Measurements from ENCODE around the gene TRIM33. TPM values are rescaled to one million over a fixed set of nuclear protein-coding genes. Genes with fewer than 3 reads are reported as not detected.
"Not testable (repeated sequence)": the region's sequence is repeated elsewhere in the genome, so short reads cannot be mapped to it uniquely, and the experiment has no call there.

TRIM33 gene
- total RNA-seq, 1 donor from 2014 or later = 39.0 TPM

GRCh38 chr1:114363230-114363629 lies 147.8 kb downstream of the TRIM33 start:
- intact Hi-C loops (cut with micrococcal nuclease) = not testable (repeated sequence)

- intact Hi-C loops (cut with micrococcal nuclease) = no loop called here
Measured at GRCh38 chr1:114359791-114360190, 151.2 kb downstream of the TRIM33 start.

- intact Hi-C loops (cut with micrococcal nuclease) = no loop called here
Measured at GRCh38 chr1:114355240-114355639, 155.8 kb downstream of the TRIM33 start.

- intact Hi-C loops (cut with micrococcal nuclease) = no loop called here
Measured at GRCh38 chr1:114353262-114353661, 157.7 kb downstream of the TRIM33 start.

- intact Hi-C loops (cut with micrococcal nuclease) = no loop called here
Measured at GRCh38 chr1:114352797-114353196, 158.2 kb downstream of the TRIM33 start.

GRCh38 chr1:114350731-114351445 lies 160.1 kb downstream of the TRIM33 start:
- intact Hi-C loops (cut with micrococcal nuclease) = no loop called here

- intact Hi-C loops (cut with micrococcal nuclease) = loop anchor here (5.0 kb wide), 2 partner anchors 57 to 627 kb away; no protein-coding TSS in a partner anchor
Measured at GRCh38 chr1:114349891-114350605, 161.0 kb downstream of the TRIM33 start.

GRCh38 chr1:114347431-114348209 lies 163.4 kb downstream of the TRIM33 start:
- intact Hi-C loops (cut with micrococcal nuclease) = loop anchor here (2.0 to 5.0 kb wide), 5 partner anchors 60 to 1633 kb away; partner anchors contain the start of gene PPM1J

- intact Hi-C loops (cut with micrococcal nuclease) = loop anchor here (1.0 to 5.0 kb wide), 16 partner anchors 61 to 1632 kb away; partner anchors contain the start of genes BCAS2, CSDE1, DENND2C and NRAS
Measured at GRCh38 chr1:114346480-114347029, 164.4 kb downstream of the TRIM33 start.

GRCh38 chr1:114345930-114346479 lies 165.0 kb downstream of the TRIM33 start:
- intact Hi-C loops (cut with micrococcal nuclease) = loop anchor here (1.0 to 5.0 kb wide), 16 partner anchors 61 to 1631 kb away; partner anchors contain the start of genes BCAS2, CSDE1, DENND2C and NRAS

GRCh38 chr1:114344656-114345055 lies 166.3 kb downstream of the TRIM33 start:
- intact Hi-C loops (cut with micrococcal nuclease) = loop anchor here (5.0 kb wide), 2 partner anchors 63 to 633 kb away; no protein-coding TSS in a partner anchor

Other genes with a start within 250 kb of the TRIM33 start
- 51.9 and 54.3 TPM in 2 replicates for gene BCAS2, start 70.4 kb upstream of the TRIM33 start, total RNA-seq
- 0.15 and 0.37 TPM in 2 replicates for gene DENND2C, start 158.8 kb upstream of the TRIM33 start, total RNA-seq
- not detected in 2 replicates for gene AMPD1, start 184.3 kb upstream of the TRIM33 start, total RNA-seq
- 61.3 and 63.3 TPM in 2 replicates for gene NRAS, start 205.6 kb upstream of the TRIM33 start, total RNA-seq
- gene CSDE1, start 246.8 kb upstream of the TRIM33 start, total RNA-seq = 362 and 387 TPM in 2 replicates